ENCODE measurements around the gene BTF3.
"Not testable (repeated sequence)": the region's sequence is repeated elsewhere in the genome, so short reads cannot be mapped to it uniquely, and the experiment has no call there.

BTF3 gene

GRCh38 chr5:73498057-73498992, at the start of gene BTF3:
Gene BTF3 (plus strand): TSS chr5:73498442. CDS start chr5:73498668, 226 bp downstream.
- Mint-ChIP-seq H3K36me3 (ENCODE audit: low read depth) (peaks cover 56% of the 10 kb centered on the region), H3K4me3 (peak within 1 kb of the TSS; percentile 97), H3K27ac (peak within 1 kb of the TSS; percentile 99), H3K27me3 (peaks cover 4% of the 10 kb centered on the region), H3K9me3 (no peaks in the 10 kb centered on the region), H3K4me1 (ENCODE audit: low read depth) (peaks cover 44% of the 10 kb centered on the region)
- peak; percentile 94 for DNase-seq

- Mint-ChIP-seq H3K27ac (peak within 1 kb of the TSS; percentile 82), H3K36me3 (ENCODE audit: low read depth) (no peaks in the 10 kb centered on the region), H3K4me1 (ENCODE audit: low read depth) (peaks cover 19% of the 10 kb centered on the region), H3K27me3 (peaks cover 84% of the 10 kb centered on the region), H3K9me3 (no peaks in the 10 kb centered on the region), H3K4me3 (peak within 1 kb of the TSS; percentile 78)
- peak; percentile 69 for DNase-seq
Measured at GRCh38 chr5:73448463-73449136, 49.6 kb upstream of the BTF3 start, which contains the start of gene FOXD1. Gene FOXD1 (minus strand): TSS chr5:73448777. CDS start chr5:73448362, 415 bp downstream.

- peaks cover 82% of the 10 kb centered on the region for H3K27me3 Mint-ChIP-seq
- H3K27ac Mint-ChIP-seq, result no peak overlapping the region
- H3K9me3 Mint-ChIP-seq, result no peaks in the 10 kb centered on the region
- peaks cover 19% of the 10 kb centered on the region for H3K4me1 Mint-ChIP-seq (ENCODE audit: low read depth)
- no peaks in the 10 kb centered on the region for H3K36me3 Mint-ChIP-seq (ENCODE audit: low read depth)
- no peak overlapping the region for H3K4me3 Mint-ChIP-seq
- no peak for DNase-seq
Measured at GRCh38 chr5:73450137-73450536, 48.1 kb upstream of the BTF3 start.

DNA sequence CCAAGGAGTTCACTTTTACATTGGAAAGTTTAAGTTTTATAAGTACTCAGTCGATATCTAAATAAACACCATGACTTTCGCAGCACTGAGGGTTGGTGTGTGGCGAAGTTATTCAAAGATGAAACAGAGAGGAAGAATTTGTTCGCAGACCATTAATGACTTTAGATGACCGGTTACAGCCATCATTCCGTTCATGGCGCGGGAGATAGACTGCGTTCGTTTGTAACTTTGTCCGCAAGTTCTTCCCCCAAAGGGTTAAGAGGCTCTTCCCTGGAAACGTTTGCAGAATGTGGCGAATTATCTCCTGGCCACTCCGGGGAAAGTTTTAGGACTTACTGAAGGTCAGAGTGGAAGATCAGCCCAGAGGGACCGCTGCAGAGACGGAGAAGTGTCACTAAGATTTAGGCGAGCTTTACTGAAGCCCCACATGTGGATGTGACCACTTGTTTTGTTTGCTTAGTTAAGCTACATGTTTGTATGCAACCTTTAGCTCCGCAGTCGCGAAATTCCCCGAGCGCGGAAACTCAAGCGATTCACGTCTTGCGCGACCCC, 47.5 kb upstream of the BTF3 start:
- Mint-ChIP-seq H3K9me3 (no peaks in the 10 kb centered on the region), H3K36me3 (ENCODE audit: low read depth) (no peaks in the 10 kb centered on the region), H3K4me3 (peak overlapping the region; percentile 33), H3K4me1 (ENCODE audit: low read depth) (peaks cover 19% of the 10 kb centered on the region), H3K27me3 (peaks cover 83% of the 10 kb centered on the region), H3K27ac (peak overlapping the region; percentile 47)
- DNase-seq, result no peak

DNA sequence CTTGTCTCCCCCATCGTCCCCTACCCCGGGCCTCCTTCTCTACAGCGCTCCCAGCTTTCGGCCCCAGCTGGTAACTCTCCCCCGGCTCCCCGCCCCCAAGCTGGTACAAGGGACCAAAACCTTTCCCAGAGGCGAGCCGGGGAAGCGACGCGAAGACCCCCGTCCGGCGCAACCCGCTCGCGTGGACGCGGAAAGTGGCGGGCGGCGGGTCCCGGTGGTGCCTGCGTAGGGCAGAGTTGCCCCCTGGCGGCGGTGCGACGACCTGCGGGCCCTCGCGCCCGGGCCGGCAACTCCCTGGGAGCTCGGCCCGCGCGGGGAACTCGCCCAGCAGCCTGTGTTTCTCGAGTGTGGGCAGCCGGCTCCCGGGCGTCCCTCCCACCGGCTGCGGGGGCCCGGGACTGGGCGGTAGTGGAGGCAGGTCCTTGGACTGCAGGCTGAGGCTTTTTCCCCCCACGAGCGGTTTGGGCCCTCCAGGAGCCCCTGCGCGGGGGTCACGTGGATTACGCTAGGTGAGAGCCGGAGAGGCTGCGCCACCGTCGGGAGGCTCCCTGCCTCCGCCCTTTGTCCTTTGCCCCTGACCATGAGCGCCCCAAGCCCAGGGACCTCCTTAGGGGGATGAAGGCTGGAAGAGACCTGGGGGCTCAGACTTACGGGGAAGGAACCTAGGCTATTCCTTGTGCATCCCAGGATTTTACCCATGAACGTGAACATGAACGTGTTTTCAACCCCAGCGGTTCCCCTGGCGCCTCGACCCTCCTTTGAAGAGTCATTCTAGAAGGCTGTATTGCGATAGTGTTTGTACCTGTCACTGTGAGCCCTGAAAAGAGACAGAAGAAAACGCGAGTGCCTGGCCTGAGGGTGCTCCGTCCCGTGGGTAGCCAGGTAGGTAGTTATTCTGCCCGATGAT, 46.8 kb upstream of the BTF3 start:
- peak overlapping the region; percentile 33 for H3K4me3 Mint-ChIP-seq

GRCh38 chr5:73452215-73452614, 46.0 kb upstream of the BTF3 start:
- DNase-seq, result no peak
- peaks cover 14% of the 10 kb centered on the region for H3K4me1 Mint-ChIP-seq (ENCODE audit: low read depth)
- no peak overlapping the region for H3K27ac Mint-ChIP-seq
- H3K9me3 Mint-ChIP-seq, result no peaks in the 10 kb centered on the region
- no peak overlapping the region for H3K4me3 Mint-ChIP-seq
- H3K27me3 Mint-ChIP-seq, result peaks cover 85% of the 10 kb centered on the region
- no peaks in the 10 kb centered on the region for H3K36me3 Mint-ChIP-seq (ENCODE audit: low read depth)

More for the DNA sequence above, 46.8 kb upstream of the BTF3 start:
- Mint-ChIP-seq H3K9me3 (no peaks in the 10 kb centered on the region), H3K27me3 (peaks cover 82% of the 10 kb centered on the region), H3K4me1 (ENCODE audit: low read depth) (peaks cover 18% of the 10 kb centered on the region), H3K27ac (no peak overlapping the region), H3K36me3 (ENCODE audit: low read depth) (no peaks in the 10 kb centered on the region)
- peak; percentile 81 for DNase-seq

DNA sequence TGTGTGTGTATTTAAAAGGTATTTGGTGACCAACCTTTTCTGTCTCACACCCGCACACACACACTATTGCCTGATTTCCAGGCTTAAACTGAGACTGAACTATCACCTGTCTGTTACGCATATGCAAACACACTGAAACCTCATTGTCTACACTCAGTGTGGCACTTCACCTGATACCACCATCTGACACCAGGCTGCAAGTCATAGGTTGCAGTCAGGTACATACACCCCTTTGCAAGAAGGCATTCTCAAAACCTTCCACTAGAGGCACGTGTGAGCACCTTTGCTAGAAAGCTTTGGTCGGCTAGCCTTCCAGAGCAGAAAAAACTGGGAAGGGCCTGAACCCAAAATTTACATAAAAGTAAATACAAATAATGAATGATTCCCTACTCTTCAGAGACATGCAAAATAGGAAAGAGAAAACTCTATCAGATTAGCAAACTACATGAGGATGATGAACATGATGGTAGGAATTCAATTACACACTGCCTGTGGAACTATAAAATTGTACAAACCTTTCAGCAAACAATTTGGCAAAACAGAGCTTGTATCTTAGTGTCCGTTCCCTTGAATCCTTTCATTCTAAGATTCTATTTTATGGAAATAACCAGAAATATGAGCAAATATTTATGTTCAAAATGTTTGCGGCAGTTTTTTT, 43.7 kb upstream of the BTF3 start:
- H3K27ac Mint-ChIP-seq, result no peak overlapping the region
- H3K36me3 Mint-ChIP-seq (ENCODE audit: low read depth), result no peaks in the 10 kb centered on the region
- no peaks in the 10 kb centered on the region for H3K9me3 Mint-ChIP-seq
- H3K27me3 Mint-ChIP-seq, result peaks cover 84% of the 10 kb centered on the region
- H3K4me1 Mint-ChIP-seq (ENCODE audit: low read depth), result peaks cover 5% of the 10 kb centered on the region
- DNase-seq, result no peak
- H3K4me3 Mint-ChIP-seq, result no peak overlapping the region

DNA sequence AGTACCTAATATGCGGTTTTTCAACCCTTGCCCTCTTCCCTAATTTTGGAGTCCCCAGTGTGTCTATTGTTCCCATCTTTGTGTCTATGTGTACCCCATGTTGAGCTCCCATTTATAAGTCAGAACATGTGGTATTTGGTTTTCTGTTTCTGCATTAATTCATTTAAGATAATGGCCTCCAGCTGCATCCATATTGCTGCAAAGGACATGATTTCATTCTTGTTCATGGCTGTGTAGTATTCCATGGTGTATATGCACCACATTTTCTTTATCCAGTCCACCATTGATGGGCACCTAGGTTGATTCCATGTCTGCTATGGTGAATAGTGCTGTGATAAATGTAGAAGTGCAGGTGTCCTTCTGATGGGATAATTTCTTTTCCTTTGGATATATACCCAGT, 41.8 kb upstream of the BTF3 start:
- H3K36me3 Mint-ChIP-seq (ENCODE audit: low read depth); DNase-seq; H3K27ac Mint-ChIP-seq; H3K9me3 Mint-ChIP-seq; H3K4me3 Mint-ChIP-seq; H3K4me1 Mint-ChIP-seq (ENCODE audit: low read depth): not testable (repeated sequence)
- H3K27me3 Mint-ChIP-seq, result peaks cover 85% of the 10 kb centered on the region

DNA sequence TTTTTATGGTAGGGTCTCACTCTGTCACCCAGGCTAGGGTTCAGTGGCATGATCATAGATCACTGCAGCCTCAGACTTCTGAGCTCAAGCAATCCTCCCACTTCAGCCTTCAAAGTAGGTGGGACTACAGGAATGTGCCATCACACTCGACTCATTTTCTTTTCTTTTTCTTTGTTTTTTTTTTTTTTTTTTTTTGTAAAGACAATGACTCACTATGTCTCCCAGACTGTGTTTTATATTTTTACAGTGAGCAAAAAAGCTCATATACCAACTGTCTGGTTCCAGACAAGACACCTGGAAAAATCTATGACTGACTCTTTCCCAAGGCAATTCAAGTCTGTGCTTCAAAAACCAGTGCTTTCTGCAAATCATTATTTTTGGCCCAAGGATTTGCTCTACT, 38.9 kb upstream of the BTF3 start:
- H3K4me1 Mint-ChIP-seq (ENCODE audit: low read depth), result no peaks in the 10 kb centered on the region
- H3K36me3 Mint-ChIP-seq (ENCODE audit: low read depth), result no peaks in the 10 kb centered on the region
- no peak for DNase-seq
- H3K4me3 Mint-ChIP-seq, result no peak overlapping the region
- H3K27ac Mint-ChIP-seq, result no peak overlapping the region
- H3K27me3 Mint-ChIP-seq, result peaks cover 74% of the 10 kb centered on the region
- H3K9me3 Mint-ChIP-seq, result no peaks in the 10 kb centered on the region

DNA sequence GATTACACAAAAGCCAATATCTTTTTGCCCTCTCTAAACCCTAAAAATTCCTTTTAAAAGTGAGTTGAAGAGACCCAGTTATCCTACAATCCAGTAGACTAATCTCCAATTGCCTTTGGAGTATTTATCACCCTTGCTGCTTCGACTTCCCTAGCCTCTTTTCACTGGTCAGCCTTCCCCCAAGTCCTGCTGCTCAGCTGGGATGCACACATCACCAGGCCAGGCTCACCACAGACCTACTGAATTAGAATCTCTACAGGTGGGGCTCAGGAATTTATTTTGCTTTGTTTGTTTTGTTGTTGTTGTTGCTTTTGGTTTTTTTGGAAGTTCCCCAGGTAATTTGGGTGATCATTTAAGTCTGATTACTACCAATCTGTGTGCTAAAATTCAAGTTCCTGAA, 38.1 kb upstream of the BTF3 start:
- no peak overlapping the region for H3K27ac Mint-ChIP-seq
- no peaks in the 10 kb centered on the region for H3K4me1 Mint-ChIP-seq (ENCODE audit: low read depth)
- peaks cover 73% of the 10 kb centered on the region for H3K27me3 Mint-ChIP-seq
- no peaks in the 10 kb centered on the region for H3K36me3 Mint-ChIP-seq (ENCODE audit: low read depth)
- no peak overlapping the region for H3K4me3 Mint-ChIP-seq
- H3K9me3 Mint-ChIP-seq, result no peaks in the 10 kb centered on the region
- DNase-seq, result no peak

GRCh38 chr5:73464016-73464745, 34.1 kb upstream of the BTF3 start:
- no peak for DNase-seq
- no peaks in the 10 kb centered on the region for H3K4me1 Mint-ChIP-seq (ENCODE audit: low read depth)
- H3K27ac Mint-ChIP-seq, result no peak overlapping the region
- H3K9me3 Mint-ChIP-seq, result no peaks in the 10 kb centered on the region
- peaks cover 52% of the 10 kb centered on the region for H3K27me3 Mint-ChIP-seq
- H3K4me3 Mint-ChIP-seq, result no peak overlapping the region
- H3K36me3 Mint-ChIP-seq (ENCODE audit: low read depth), result no peaks in the 10 kb centered on the region

DNA sequence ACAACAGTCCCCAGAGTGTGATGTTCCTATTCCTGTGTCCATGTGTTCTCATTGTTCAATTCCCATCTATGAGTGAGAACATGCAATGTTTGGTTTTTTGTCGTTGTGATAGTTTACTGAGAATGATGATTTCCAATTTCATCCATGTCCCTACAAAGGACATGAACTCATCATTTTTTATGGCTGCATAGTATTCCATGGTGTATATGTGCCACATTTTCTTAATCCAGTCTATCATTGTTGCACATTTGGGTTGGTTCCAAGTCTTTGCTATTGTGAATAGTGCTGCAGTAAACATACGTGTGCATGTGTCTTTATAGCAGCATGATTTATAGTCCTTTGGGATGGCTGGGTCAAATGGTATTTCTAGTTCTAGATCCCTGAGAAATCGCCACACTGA, 29.6 kb upstream of the BTF3 start:
- H3K4me3 Mint-ChIP-seq; H3K27ac Mint-ChIP-seq; H3K4me1 Mint-ChIP-seq (ENCODE audit: low read depth); H3K9me3 Mint-ChIP-seq; H3K36me3 Mint-ChIP-seq (ENCODE audit: low read depth); DNase-seq: not testable (repeated sequence)
- H3K27me3 Mint-ChIP-seq, result peaks cover 40% of the 10 kb centered on the region

DNA sequence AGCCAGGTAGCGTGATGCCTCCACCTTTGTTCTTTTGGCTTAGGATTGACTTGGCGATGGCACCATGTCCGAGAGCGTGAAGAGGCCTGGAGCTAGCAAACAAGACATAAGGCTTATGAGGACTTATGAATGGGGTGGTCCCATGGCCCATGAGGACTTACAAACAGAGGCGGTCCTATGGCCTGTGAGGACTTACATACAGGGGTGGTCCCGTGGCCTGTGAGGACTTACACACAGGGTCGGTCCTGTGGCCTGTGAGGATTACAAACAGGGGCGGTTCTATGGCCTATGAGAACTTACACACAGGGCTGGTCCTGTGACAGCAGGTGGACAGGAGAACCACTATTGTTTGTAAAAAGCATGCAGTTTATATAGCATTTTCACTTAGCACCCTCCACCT, 28.4 kb upstream of the BTF3 start:
- Mint-ChIP-seq H3K4me1 (ENCODE audit: low read depth) (no peaks in the 10 kb centered on the region), H3K4me3 (no peak overlapping the region), H3K27ac (no peak overlapping the region), H3K36me3 (ENCODE audit: low read depth) (no peaks in the 10 kb centered on the region), H3K9me3 (no peaks in the 10 kb centered on the region), H3K27me3 (peaks cover 27% of the 10 kb centered on the region)
- DNase-seq, result no peak

Measured in activated T-cell treated with anti-CD3 and anti-CD28 coated beads, Interleukin-2, amount 50 U/mL, for 24 hours (primary cell).